Mammary epithelial cell (primary cell): ENCODE data around the gene COL1A1.

Experiments used
- CTCF ChIP-seq, 2 donors: IDR thresholded peaks in 1 of 2; conservative IDR thresholded peaks in 1 of 2; 2 replicates each; pipeline ENCODE4 v1.5.1; 2011 to 2012; ENCODE audit warnings: inconsistent platforms in 2 of 2, low read length in 2 of 2, mild to moderate bottlenecking in 2 of 2, control low read depth in 1 of 2, low read depth in 1 of 2; ENCODE audit not compliant: insufficient read depth in 1 of 2; ENCODE audit errors: extremely low read depth in 1 of 2
- EZH2 ChIP-seq: IDR thresholded peaks from 2 replicates; pipeline ENCODE4 v1.6.1; 2012; ENCODE audit warnings: low read length, inconsistent platforms, borderline replicate concordance

GRCh38 chr17:50177983-50178834 is 23.2 kb downstream of the COL1A1 start:
- TF ChIP-seq CTCF (conservative IDR thresholded peaks at IDR 0.05 in 1 of 2, IDR thresholded peaks at IDR 0.05 in 1 of 2; ENCODE audit: extremely low read depth in 1 of 2, insufficient read depth in 1 of 2, low read depth in 1 of 2, low read length in 2 of 2) (peak; percentile 27 to 68), EZH2 (no peak)
